Ovary (tissue), 3 donors: ENCODE results near the gene GPR34.

Source experiments
- CTCF ChIP-seq, 3 donors: fragments of 450-650 bp in 2 of 3; fragments of 200-600 bp in 1 of 3; IDR thresholded peaks; one replicate each; pipeline versions ENCODE4 v1.5.1 to v1.8.0; 2016 to 2022; ENCODE audit warnings: antibody characterized with exemption in 3 of 3, mild to moderate bottlenecking in 1 of 3
- EP300 ChIP-seq: sonication (generic); formaldehyde crosslinking; IDR thresholded peaks from one replicate; pipeline ENCODE4 v1.6.1; 2017; ENCODE audit warnings: antibody characterized with exemption
- POLR2A ChIP-seq: fragments of 450-650 bp; IDR thresholded peaks from one replicate; pipeline ENCODE4 v1.6.1; 2017; ENCODE audit warnings: antibody characterized with exemption, mild to moderate bottlenecking, moderate library complexity
- donor health status: DM: no; HTN: no; CAD: no.

DNA sequence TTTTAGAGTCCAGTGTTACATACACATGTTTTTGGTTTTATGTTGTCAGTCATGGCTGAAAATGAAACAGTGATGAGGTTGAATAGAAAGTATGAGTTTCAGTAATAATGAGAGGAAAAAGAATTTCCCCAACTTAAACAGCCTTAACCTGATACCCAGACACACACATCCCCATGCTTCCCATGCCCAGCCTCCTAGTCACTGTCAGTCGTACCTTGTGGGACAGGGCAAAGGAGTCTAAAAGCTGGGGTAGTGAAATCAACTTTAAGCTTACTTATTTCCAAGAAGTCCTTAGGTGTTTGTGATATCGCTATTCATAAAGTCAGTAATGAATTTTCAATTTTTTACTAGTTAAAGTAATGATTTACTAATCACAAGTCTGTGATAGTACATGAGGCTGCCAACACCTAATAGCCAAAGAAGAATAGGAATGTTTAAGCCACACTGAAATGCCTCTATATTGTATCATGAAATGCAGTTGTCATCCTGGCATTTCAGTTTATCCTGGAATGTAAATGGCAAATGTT lies 24.3 kb upstream of the GPR34 start:
- no peak for TF ChIP-seq CTCF (IDR thresholded peaks at IDR 0.05)
- no peak for TF ChIP-seq POLR2A
- TF ChIP-seq EP300: no peak
